Panc1 (cell line): ENCODE results near the gene OTC. TPM values are rescaled to one million over a fixed set of nuclear protein-coding genes. Genes with fewer than 3 reads are reported as not detected.

Experiments used
- ATAC-seq: fragments of 200-7000 bp; cut with Tn5 transposase; 2 replicates; pipeline ENCODE4 v1.9.1; 2020; ENCODE audit warnings: mild to moderate bottlenecking, moderate library complexity
- BruUV-seq: library from RNA; stranded (reverse); fragments of 400-500 nt; replicated peaks from 2 replicates; lab custom pipeline; 2021; lab: Mats Ljungman, UMichigan
- CTCF ChIA-PET: fragments of 300-600 bp; sonication (Branson Sonifier 250); formaldehyde crosslinking; loops from one replicate; lab custom pipeline; 2022; ENCODE audit warnings: antibody characterized with exemption; lab: Charles Lee
- POLR2A ChIA-PET: fragments of 300-600 bp; sonication (Branson Sonifier 250); formaldehyde crosslinking; loops from one replicate; lab custom pipeline; 2022; ENCODE audit warnings: antibody characterized with exemption; lab: Charles Lee
- DNase-seq: peaks from one replicate; pipeline ENCODE4 v3.0.0-alpha.2; 2010; ENCODE audit warnings: low read depth, low spot score
- H3K27ac ChIP-seq: 2 replicates; pipeline ENCODE4 v1.5.1; 2011; ENCODE audit warnings: mild to moderate bottlenecking, low read length, inconsistent platforms
- H3K27me3 ChIP-seq: fragments of 200-500 bp; sonication (Bioruptor generic); 2 replicates; pipeline ENCODE4 v1.6.0; 2014; ENCODE audit warnings: low read length, inconsistent platforms; ENCODE audit not compliant: control insufficient read depth, insufficient read depth
- H3K36me3 ChIP-seq: fragments of 200-500 bp; sonication (Bioruptor generic); 2 replicates; pipeline ENCODE4 v1.5.1; 2014; ENCODE audit warnings: inconsistent platforms, mild to moderate bottlenecking, low read length, moderate library complexity; ENCODE audit not compliant: control insufficient read depth, insufficient read depth
- H3K4me1 ChIP-seq: 2 replicates; pipeline ENCODE4 v1.5.1; 2011; ENCODE audit warnings: inconsistent platforms, mild to moderate bottlenecking, low read length, moderate library complexity; ENCODE audit not compliant: control insufficient read depth, insufficient read depth
- H3K4me3 ChIP-seq, 2 experiments: 2 replicates each; pipeline ENCODE4 v1.5.1; 2011 to 2012; ENCODE audit warnings: low read depth in 2 of 2, low read length in 2 of 2, mild to moderate bottlenecking in 2 of 2, inconsistent platforms in 1 of 2, moderate library complexity in 1 of 2
- H3K9me3 ChIP-seq: fragments of 200-500 bp; sonication (Bioruptor generic); 2 replicates; pipeline ENCODE4 v1.5.1; 2014; ENCODE audit warnings: low read depth, mild to moderate bottlenecking, inconsistent platforms, low read length, moderate library complexity; ENCODE audit not compliant: control insufficient read depth, insufficient read depth
- POLR2AphosphoS5 ChIP-seq: IDR thresholded peaks from 2 replicates; pipeline ENCODE4 v1.6.1; 2012; ENCODE audit warnings: mild to moderate bottlenecking, low read depth, low read length, moderate library complexity
- REST ChIP-seq, 2 experiments: IDR thresholded peaks; 2 replicates each; pipeline ENCODE4 v1.6.1; 2011 to 2012; ENCODE audit warnings: low read depth in 2 of 2, control low read depth in 1 of 2, low read length in 1 of 2, mild to moderate bottlenecking in 1 of 2, moderate library complexity in 1 of 2; ENCODE audit not compliant: insufficient read depth in 1 of 2
- SIN3A ChIP-seq: IDR thresholded peaks from 2 replicates; pipeline ENCODE4 v1.6.1; 2012; ENCODE audit warnings: low read depth, mild to moderate bottlenecking, low read length, moderate library complexity, borderline replicate concordance; ENCODE audit not compliant: insufficient read depth
- TCF7L2 ChIP-seq: IDR thresholded peaks from 2 replicates; pipeline ENCODE4 v1.6.1; 2011; ENCODE audit warnings: mild to moderate bottlenecking, low read depth, low read length, inconsistent platforms
- in situ Hi-C: cut with HindIII; loops from 2 replicates; pipeline ENCODE4 v1.10.0; 2016; ENCODE audit warnings: low sequenced_read_pairs, low pct_unique_long_range_greater_than_20kb
- intact Hi-C: fragments of 100-400 bp; cut with micrococcal nuclease; formaldehyde crosslinking; loops from one replicate; pipeline ENCODE4 v1.10.0; 2022; ENCODE audit not compliant: unreplicated experiment
- total RNA-seq: library from RNA; stranded (reverse); gene quantifications from one replicate; pipeline ENCODE4 v1.2.1, GENCODE V29; 2021; ENCODE audit not compliant: unreplicated experiment
- TF ChIP-seq, protein P1 (sequence below): fragments of 450-650 bp; IDR thresholded peaks from 2 replicates; pipeline ENCODE4 v1.5.1; 2017; ENCODE audit warnings: mild to moderate bottlenecking

OTC gene
- total RNA-seq, 1 experiment from 2014 or later = not detected

DNA sequence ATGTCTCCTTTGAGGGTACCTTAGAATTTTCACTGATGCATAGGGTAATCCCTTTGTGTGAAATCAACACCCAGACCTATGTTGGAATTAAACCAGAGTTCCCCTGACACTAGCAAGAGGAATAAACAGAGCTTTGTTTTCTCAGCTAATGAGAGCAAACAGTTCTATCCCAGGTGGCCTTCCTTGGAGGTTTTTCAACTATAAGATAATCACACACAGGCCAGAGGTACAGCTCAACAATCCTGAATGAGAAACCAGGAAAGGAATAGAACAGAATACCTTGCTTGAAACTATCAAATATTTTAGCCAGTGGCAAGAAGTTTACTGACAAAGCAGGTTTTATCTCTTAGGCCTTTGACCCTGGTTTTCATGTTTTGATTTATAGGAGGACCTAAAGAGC, 100.2 kb downstream of the OTC start:
- no peak for ATAC-seq
- no peak for TF ChIP-seq SIN3A
- TF ChIP-seq POLR2AphosphoS5 = no peak
- TF ChIP-seq, protein P1, sequence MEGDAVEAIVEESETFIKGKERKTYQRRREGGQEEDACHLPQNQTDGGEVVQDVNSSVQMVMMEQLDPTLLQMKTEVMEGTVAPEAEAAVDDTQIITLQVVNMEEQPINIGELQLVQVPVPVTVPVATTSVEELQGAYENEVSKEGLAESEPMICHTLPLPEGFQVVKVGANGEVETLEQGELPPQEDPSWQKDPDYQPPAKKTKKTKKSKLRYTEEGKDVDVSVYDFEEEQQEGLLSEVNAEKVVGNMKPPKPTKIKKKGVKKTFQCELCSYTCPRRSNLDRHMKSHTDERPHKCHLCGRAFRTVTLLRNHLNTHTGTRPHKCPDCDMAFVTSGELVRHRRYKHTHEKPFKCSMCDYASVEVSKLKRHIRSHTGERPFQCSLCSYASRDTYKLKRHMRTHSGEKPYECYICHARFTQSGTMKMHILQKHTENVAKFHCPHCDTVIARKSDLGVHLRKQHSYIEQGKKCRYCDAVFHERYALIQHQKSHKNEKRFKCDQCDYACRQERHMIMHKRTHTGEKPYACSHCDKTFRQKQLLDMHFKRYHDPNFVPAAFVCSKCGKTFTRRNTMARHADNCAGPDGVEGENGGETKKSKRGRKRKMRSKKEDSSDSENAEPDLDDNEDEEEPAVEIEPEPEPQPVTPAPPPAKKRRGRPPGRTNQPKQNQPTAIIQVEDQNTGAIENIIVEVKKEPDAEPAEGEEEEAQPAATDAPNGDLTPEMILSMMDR = no peak
- no peak for TF ChIP-seq REST (IDR thresholded peaks at IDR 0.05; ENCODE audit: insufficient read depth in 1 of 2, low read depth in 2 of 2, low read length in 1 of 2)
- TF ChIP-seq TCF7L2 = no peak
- Histone ChIP-seq H3K4me3 (no peak overlapping the region), H3K27me3 (no peaks in the 10 kb centered on the region), H3K27ac (no peak overlapping the region), H3K36me3 (no peaks in the 10 kb centered on the region), H3K4me1 (no peaks in the 10 kb centered on the region), H3K9me3 (no peaks in the 10 kb centered on the region)
- in situ Hi-C loops (no loop called here), intact Hi-C loops (no loop called here)
- no TSS peak for BruUV-seq
- DNase-seq = no peak
- CTCF ChIA-PET = no interaction called here
- POLR2A ChIA-PET = no interaction called here

GRCh38 chrX:38458071-38458470, 105.7 kb downstream of the OTC start:
- ATAC-seq = no peak
- intact Hi-C loops (no loop called here), in situ Hi-C loops (no loop called here)
- H3K9me3 ChIP-seq = no peaks in the 10 kb centered on the region
- TF ChIP-seq TCF7L2 (no peak), SIN3A (no peak), REST (IDR thresholded peaks at IDR 0.05; ENCODE audit: insufficient read depth in 1 of 2, low read depth in 2 of 2, low read length in 1 of 2) (no peak), POLR2AphosphoS5 (no peak)
- TF ChIP-seq, protein P1 = no peak; the same call in 1 of the 2 replicates
- ChIA-PET POLR2A (no interaction called here), CTCF (no interaction called here)
- H3K4me3 ChIP-seq = no peak overlapping the region
- no peak for DNase-seq
- H3K4me1 ChIP-seq = no peaks in the 10 kb centered on the region
- H3K36me3 ChIP-seq = no peaks in the 10 kb centered on the region
- H3K27me3 ChIP-seq = no peaks in the 10 kb centered on the region
- H3K27ac ChIP-seq = no peak overlapping the region
- BruUV-seq = no TSS peak
